Activated naive CD4-positive, alpha-beta T cell treated with anti-CD3 and anti-CD28 coated beads, Interleukin-2, amount 10 ng/mL, durations not matched to agents 7 days and 5 days (primary cell): Measurements from ENCODE around the gene C9orf50.
"Not testable (repeated sequence)": the region's sequence is repeated elsewhere in the genome, so short reads cannot be mapped to it uniquely, and the experiment has no call there.

ENCODE experiments used
- CTCF ChIA-PET: fragments of 350-600 bp; sonication (Branson Sonifier 250); formaldehyde crosslinking; loops from one replicate; lab custom pipeline; 2021; ENCODE audit warnings: antibody characterized with exemption; lab: Charles Lee
- DNase-seq: peaks from one replicate; pipeline ENCODE4 v3.0.0-alpha.2; 2020
- H3K27ac Mint-ChIP-seq: one replicate; pipeline ENCODE4 v1.8.0; 2021; ENCODE audit warnings: mild to moderate bottlenecking, moderate library complexity, mixed read lengths
- H3K27me3 Mint-ChIP-seq: one replicate; pipeline ENCODE4 v1.8.0; 2021; ENCODE audit warnings: mild to moderate bottlenecking, mixed read lengths
- H3K36me3 Mint-ChIP-seq: one replicate; pipeline ENCODE4 v1.8.0; 2021; ENCODE audit warnings: mixed read lengths
- H3K4me1 Mint-ChIP-seq: one replicate; pipeline ENCODE4 v1.8.0; 2021; ENCODE audit warnings: mixed read lengths
- H3K4me3 Mint-ChIP-seq: one replicate; pipeline ENCODE4 v1.8.0; 2021; ENCODE audit warnings: mild to moderate bottlenecking, moderate library complexity, mixed read lengths
- H3K9me3 Mint-ChIP-seq: one replicate; pipeline ENCODE4 v1.8.0; 2021; ENCODE audit warnings: mixed read lengths

Gene C9orf50

GRCh38 chr9:129620669-129621295 is at the start of gene C9orf50:
Gene C9orf50, minus strand, starts transcription at chr9:129621101. Its CDS starts 527 bp downstream, at chr9:129620574.
- no peak for DNase-seq

GRCh38 chr9:129669946-129670345 is 49.0 kb upstream of the C9orf50 start:
- peaks cover 85% of the 10 kb centered on the region for H3K27me3 Mint-ChIP-seq
- no peaks in the 10 kb centered on the region for H3K9me3 Mint-ChIP-seq
- DNase-seq: no peak
- no peaks in the 10 kb centered on the region for H3K36me3 Mint-ChIP-seq
- H3K27ac Mint-ChIP-seq: no peak overlapping the region
- CTCF ChIA-PET: no interaction called here
- peaks cover 3% of the 10 kb centered on the region for H3K4me1 Mint-ChIP-seq
- no peak overlapping the region for H3K4me3 Mint-ChIP-seq

More at GRCh38 chr9:129620669-129621295, at the start of gene C9orf50:
- CTCF ChIA-PET: interaction anchor here (0.8 to 7.3 kb wide), 7 partner anchors 8 to 491 kb away, joined by 3 to 63 read pairs (median 3); no protein-coding TSS in a partner anchor
- H3K9me3 Mint-ChIP-seq: no peaks in the 10 kb centered on the region
- H3K36me3 Mint-ChIP-seq: no peaks in the 10 kb centered on the region
- no peak within 1 kb of the TSS for H3K27ac Mint-ChIP-seq
- peaks cover 69% of the 10 kb centered on the region for H3K27me3 Mint-ChIP-seq
- no peak within 1 kb of the TSS for H3K4me3 Mint-ChIP-seq
- H3K4me1 Mint-ChIP-seq: peaks cover 25% of the 10 kb centered on the region

GRCh38 chr9:129669141-129669718 is 48.3 kb upstream of the C9orf50 start:
- no peak overlapping the region for H3K27ac Mint-ChIP-seq
- peaks cover 85% of the 10 kb centered on the region for H3K27me3 Mint-ChIP-seq
- H3K4me3 Mint-ChIP-seq: no peak overlapping the region
- no peaks in the 10 kb centered on the region for H3K9me3 Mint-ChIP-seq
- H3K4me1 Mint-ChIP-seq: peaks cover 8% of the 10 kb centered on the region
- no peaks in the 10 kb centered on the region for H3K36me3 Mint-ChIP-seq
- no peak for DNase-seq
- CTCF ChIA-PET: no interaction called here

GRCh38 chr9:129667850-129668249 is 46.9 kb upstream of the C9orf50 start:
- Mint-ChIP-seq H3K36me3 (no peaks in the 10 kb centered on the region), H3K27ac (no peak overlapping the region), H3K4me3 (no peak overlapping the region), H3K4me1 (peaks cover 8% of the 10 kb centered on the region), H3K9me3 (no peaks in the 10 kb centered on the region), H3K27me3 (peaks cover 89% of the 10 kb centered on the region)
- CTCF ChIA-PET: interaction anchor here (0.5 kb wide), 1 partner anchor 135 kb away, joined by 3 read pairs; no protein-coding TSS in a partner anchor
- no peak for DNase-seq

- H3K9me3 Mint-ChIP-seq: no peaks in the 10 kb centered on the region
- DNase-seq: no peak
- peaks cover 89% of the 10 kb centered on the region for H3K27me3 Mint-ChIP-seq
- no peak overlapping the region for H3K27ac Mint-ChIP-seq
- H3K36me3 Mint-ChIP-seq: no peaks in the 10 kb centered on the region
- CTCF ChIA-PET: interaction anchor here (0.5 kb wide), 1 partner anchor 135 kb away, joined by 3 read pairs; no protein-coding TSS in a partner anchor
- H3K4me3 Mint-ChIP-seq: no peak overlapping the region
- H3K4me1 Mint-ChIP-seq: peaks cover 8% of the 10 kb centered on the region
Measured at GRCh38 chr9:129667378-129667777, 46.5 kb upstream of the C9orf50 start.

- CTCF ChIA-PET: no interaction called here
- Mint-ChIP-seq H3K27ac (no peak overlapping the region), H3K4me3 (no peak overlapping the region), H3K9me3 (no peaks in the 10 kb centered on the region), H3K27me3 (peaks cover 85% of the 10 kb centered on the region), H3K36me3 (no peaks in the 10 kb centered on the region), H3K4me1 (peaks cover 8% of the 10 kb centered on the region)
- no peak for DNase-seq
Measured at GRCh38 chr9:129666575-129666974, 45.7 kb upstream of the C9orf50 start.

GRCh38 chr9:129665814-129666520 is 45.1 kb upstream of the C9orf50 start:
- Mint-ChIP-seq H3K27ac (no peak overlapping the region), H3K9me3 (no peaks in the 10 kb centered on the region), H3K27me3 (peaks cover 84% of the 10 kb centered on the region), H3K4me1 (peaks cover 8% of the 10 kb centered on the region), H3K4me3 (peak overlapping the region; percentile 18), H3K36me3 (no peaks in the 10 kb centered on the region)
- CTCF ChIA-PET: interaction anchor here (0.6 kb wide), 1 partner anchor 23 kb away, joined by 3 read pairs; no protein-coding TSS in a partner anchor
- DNase-seq: no peak

GRCh38 chr9:129665389-129665775 is 44.5 kb upstream of the C9orf50 start, which contains the start of gene PRRX2:
Gene PRRX2, plus strand, starts transcription at chr9:129665647. Its CDS starts 221 bp downstream, at chr9:129665868.
- Mint-ChIP-seq H3K36me3 (no peaks in the 10 kb centered on the region), H3K4me3 (peak within 1 kb of the TSS; percentile 65), H3K9me3 (no peaks in the 10 kb centered on the region), H3K4me1 (peaks cover 8% of the 10 kb centered on the region), H3K27ac (no peak within 1 kb of the TSS), H3K27me3 (peaks cover 84% of the 10 kb centered on the region)
- CTCF ChIA-PET: interaction anchor here (0.6 kb wide), 1 partner anchor 24 kb away, joined by 3 read pairs; no protein-coding TSS in a partner anchor
- peak; percentile 62 for DNase-seq

GRCh38 chr9:129664746-129665388 is 44.0 kb upstream of the C9orf50 start:
- H3K9me3 Mint-ChIP-seq: no peaks in the 10 kb centered on the region
- H3K4me3 Mint-ChIP-seq: peak overlapping the region; percentile 65
- no peak overlapping the region for H3K27ac Mint-ChIP-seq
- CTCF ChIA-PET: interaction anchor here (0.6 kb wide), 1 partner anchor 24 kb away, joined by 3 read pairs; no protein-coding TSS in a partner anchor
- peaks cover 88% of the 10 kb centered on the region for H3K27me3 Mint-ChIP-seq
- H3K4me1 Mint-ChIP-seq: peaks cover 8% of the 10 kb centered on the region
- no peaks in the 10 kb centered on the region for H3K36me3 Mint-ChIP-seq
- DNase-seq: no peak

- not testable (repeated sequence) for H3K4me3 Mint-ChIP-seq, H3K36me3 Mint-ChIP-seq
Measured at GRCh38 chr9:129662239-129662638, 41.3 kb upstream of the C9orf50 start.

GRCh38 chr9:129661029-129661428 is 40.1 kb upstream of the C9orf50 start:
- no peak for DNase-seq
- CTCF ChIA-PET: interaction anchor here (1.0 kb wide), 1 partner anchor 77 kb away, joined by 4 read pairs; no protein-coding TSS in a partner anchor
- Mint-ChIP-seq H3K36me3 (no peaks in the 10 kb centered on the region), H3K27me3 (peaks cover 54% of the 10 kb centered on the region), H3K9me3 (no peaks in the 10 kb centered on the region), H3K27ac (no peak overlapping the region), H3K4me3 (no peak overlapping the region), H3K4me1 (peaks cover 8% of the 10 kb centered on the region)

More at GRCh38 chr9:129662239-129662638, 41.3 kb upstream of the C9orf50 start:
- H3K27me3 Mint-ChIP-seq: peaks cover 66% of the 10 kb centered on the region
- CTCF ChIA-PET: interaction anchor here (0.9 kb wide), 1 partner anchor 122 kb away, joined by 3 read pairs; no protein-coding TSS in a partner anchor
- H3K9me3 Mint-ChIP-seq, DNase-seq, H3K4me1 Mint-ChIP-seq, H3K27ac Mint-ChIP-seq: not testable (repeated sequence)

- H3K27ac Mint-ChIP-seq: no peak overlapping the region
- peaks cover 39% of the 10 kb centered on the region for H3K27me3 Mint-ChIP-seq
- CTCF ChIA-PET: interaction anchor here (1.4 to 1.7 kb wide), 2 partner anchors 13 to 70 kb away, joined by 4 read pairs; no protein-coding TSS in a partner anchor
- H3K4me1 Mint-ChIP-seq: no peaks in the 10 kb centered on the region
- no peak overlapping the region for H3K4me3 Mint-ChIP-seq
- H3K36me3 Mint-ChIP-seq: no peaks in the 10 kb centered on the region
- no peak for DNase-seq
- H3K9me3 Mint-ChIP-seq: no peaks in the 10 kb centered on the region
Measured at GRCh38 chr9:129656795-129657390, 36.0 kb upstream of the C9orf50 start.

GRCh38 chr9:129655696-129656095 is 34.8 kb upstream of the C9orf50 start:
- Mint-ChIP-seq H3K27ac (no peak overlapping the region), H3K27me3 (peaks cover 36% of the 10 kb centered on the region), H3K4me3 (no peak overlapping the region), H3K4me1 (no peaks in the 10 kb centered on the region), H3K36me3 (no peaks in the 10 kb centered on the region), H3K9me3 (no peaks in the 10 kb centered on the region)
- no peak for DNase-seq
- CTCF ChIA-PET: interaction anchor here (1.7 kb wide), 1 partner anchor 12 kb away, joined by 4 read pairs; no protein-coding TSS in a partner anchor
